Measurements from ENCODE around the gene PTPRZ1.

The PTPRZ1 gene

DNA sequence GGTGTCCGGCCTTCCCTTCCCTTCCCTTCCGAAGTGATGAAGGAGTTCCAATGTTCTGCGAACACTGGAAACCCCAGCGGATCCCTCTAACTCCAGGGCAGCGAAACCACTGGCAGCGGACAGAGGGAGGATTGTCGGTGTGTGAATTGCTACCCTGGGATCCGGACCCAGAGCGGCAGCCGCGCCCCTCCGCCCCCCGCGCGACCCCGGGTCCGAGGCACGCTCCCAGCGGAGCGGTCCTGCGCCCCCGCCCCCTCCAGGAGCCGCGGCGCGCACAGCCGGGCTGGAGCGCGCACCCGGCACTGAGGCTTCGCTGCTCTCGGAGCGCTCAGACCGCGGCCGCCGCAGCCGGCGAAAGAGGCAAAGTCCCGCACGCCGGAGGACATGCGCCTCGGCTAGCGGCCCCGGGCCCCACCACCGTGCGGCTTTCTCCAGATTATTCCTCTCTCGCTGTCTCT, at the start of gene PTPRZ1:
Gene PTPRZ1 (plus strand): TSS at position 331 of the 458 bp plus-strand sequence. CDS start 339 bp downstream, outside the sequence.
- FAIRE-seq = no peak

DNA sequence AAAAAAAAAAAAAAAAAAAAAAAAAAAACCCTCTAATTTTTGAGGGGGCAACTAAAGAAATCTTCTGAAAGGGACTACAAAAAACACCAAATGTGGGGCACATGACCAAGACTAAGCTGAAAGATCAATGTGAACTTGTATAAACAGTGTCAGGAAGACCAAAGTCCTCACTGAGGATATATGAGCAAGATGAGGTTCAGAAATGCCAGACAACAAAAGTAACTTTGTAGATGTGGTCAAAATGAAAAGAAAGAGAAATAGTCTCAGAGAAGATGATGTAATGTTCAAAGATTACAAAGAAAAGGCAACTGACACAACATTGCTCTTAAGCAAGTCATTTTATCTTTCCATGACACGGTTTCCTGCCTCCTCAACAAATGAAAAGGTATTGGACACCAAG, 48.7 kb upstream of the PTPRZ1 start:
- FAIRE-seq = no peak

DNA sequence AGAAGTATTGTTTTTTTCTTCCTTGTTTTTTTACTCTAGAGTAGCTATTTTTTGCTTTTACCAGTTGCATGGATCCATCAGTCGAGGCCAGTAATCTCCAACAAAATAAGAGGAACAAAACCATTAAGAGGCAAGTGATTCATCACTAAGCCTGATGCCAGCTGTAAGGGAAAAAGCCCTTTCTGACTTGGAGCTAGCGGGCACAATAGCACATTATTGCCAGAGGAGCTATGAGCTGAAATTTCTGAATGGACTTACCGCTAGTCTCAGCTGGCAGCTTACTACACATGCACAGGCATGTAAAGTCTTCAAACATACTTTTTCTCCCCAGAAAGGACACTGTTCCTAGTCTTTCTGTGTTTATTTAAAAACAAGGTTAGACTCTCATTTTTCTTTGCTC, 41.6 kb upstream of the PTPRZ1 start:
- FAIRE-seq = no peak

DNA sequence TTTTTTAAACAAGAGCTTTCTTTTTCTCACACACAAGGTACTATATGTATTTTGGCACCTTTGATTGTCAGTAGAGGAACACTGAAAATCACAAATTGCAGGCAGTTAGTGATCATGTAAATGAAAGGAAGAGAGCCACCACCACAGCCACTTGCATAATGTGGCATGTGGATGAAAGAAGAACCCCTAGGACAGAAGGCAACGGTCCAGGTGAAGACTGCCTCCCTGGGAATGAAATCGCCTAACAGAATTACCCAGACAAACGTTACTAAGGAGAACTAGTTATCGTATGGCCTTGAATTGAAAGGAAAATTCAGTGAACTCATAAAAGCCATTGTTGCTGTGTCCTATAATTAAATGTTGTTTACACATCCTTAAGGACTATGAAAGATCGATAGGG, 41.2 kb upstream of the PTPRZ1 start:
- FAIRE-seq = no peak

DNA sequence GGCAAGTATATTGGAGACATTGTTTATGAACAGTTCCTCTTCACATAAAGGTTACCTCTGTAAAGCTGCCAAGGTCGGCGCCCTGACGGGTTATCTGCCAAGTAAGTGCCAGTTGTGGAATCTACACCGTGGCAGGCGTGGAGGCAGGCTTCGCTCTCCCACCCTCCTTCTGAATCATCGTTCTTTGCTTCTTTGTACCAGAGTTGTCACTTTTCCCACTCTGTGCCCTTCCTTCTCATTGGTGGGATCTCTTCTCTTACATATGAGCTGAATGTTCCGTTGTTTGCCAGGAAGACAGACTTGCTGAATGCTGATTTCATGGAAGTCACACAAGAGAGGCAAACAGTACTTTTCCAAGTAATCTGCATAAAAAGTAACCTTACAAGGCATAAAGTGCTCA, 40.6 kb upstream of the PTPRZ1 start:
- FAIRE-seq = no peak

DNA sequence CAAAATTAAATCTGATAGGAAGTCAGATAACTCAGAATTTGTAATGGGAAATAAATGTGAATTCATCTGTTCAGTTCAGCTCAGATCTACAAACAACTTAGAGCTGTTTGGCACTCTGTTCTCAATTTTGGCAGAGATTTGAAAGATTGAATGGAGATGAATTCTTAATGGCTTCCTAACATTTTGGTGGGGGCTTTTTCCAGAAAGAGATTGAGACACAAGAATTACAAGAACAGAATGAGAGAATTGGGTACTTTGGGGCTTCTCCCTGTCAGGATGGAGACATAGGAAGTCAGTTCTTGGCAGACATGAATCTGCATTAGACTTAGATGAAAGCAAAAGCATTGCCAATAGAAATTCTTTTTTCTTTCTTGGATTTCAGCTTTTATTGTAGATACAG, 39.0 kb upstream of the PTPRZ1 start:
- no peak for FAIRE-seq

DNA sequence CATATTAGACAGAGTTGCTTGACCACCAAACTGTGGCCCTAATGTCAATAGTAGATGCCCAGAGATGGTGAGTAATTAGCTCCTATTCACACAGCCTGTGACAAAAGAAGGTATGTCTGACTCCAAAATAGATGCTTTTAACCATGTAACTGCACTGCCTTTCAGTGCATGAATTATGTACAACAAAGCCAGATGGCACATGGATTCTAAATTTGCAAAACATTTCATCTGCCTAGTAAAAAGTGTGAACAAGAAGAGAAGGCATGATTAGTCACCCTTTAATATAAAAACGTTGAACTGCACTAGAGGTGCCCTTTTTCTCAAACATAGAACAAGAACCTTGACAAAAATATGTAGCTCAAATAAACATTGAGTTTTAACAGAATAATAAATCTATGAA, 35.5 kb upstream of the PTPRZ1 start:
- no peak for FAIRE-seq

DNA sequence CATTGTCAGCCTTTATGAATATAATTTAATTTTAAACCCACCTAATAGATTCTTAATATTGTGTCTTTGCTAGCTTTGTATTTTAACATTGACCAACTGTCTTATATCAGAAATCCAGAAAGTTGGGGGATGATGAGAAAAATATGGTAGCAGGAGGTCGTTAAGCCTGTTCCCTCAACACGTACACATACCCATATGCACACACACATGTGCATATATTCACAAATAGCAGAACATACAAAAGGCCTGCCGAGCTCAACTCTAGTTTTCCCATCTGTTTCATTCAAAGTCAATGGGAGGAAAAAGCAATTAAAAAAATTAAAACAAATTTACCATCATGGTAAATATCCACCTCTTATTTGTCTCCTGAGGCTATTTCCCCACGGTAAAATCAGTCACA, 25.9 kb upstream of the PTPRZ1 start:
- FAIRE-seq = no peak

DNA sequence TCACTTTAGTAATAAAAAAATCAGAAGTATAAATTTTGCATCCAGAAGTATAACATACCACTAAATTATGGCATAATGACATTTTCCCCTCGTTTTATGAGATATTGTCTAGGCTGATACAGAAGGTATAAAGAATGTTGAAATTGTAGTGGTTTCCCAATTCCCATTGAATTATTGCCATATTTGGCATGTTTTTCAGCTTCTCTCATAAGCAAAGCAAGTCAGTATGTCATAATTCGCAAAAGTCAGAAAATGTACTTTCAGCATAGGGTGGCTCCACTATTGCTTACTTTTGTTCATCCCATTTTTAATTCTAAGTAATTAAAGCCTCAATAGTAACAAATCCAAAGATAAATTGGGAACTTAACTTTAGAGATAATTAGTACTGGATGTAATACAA, 19.7 kb upstream of the PTPRZ1 start:
- FAIRE-seq = no peak

DNA sequence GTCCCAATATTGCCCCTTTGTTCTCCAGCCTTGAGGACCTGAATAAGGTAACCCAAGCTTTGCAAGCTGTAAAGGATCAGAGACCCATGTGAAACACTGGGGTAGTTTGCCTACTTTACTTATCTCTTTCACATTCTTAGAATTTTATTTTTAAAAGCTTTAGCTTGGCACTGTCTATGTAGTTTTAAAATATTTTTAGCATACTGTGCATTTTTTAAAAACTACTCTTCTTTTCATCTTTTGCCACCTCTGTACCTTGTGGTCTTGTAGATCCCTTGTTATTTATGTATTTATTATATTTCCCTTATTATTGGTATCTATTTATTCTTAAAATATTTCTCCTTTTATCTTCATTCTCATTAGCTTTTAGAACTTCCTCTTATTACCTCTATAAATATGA, 12.0 kb upstream of the PTPRZ1 start:
- FAIRE-seq = no peak

DNA sequence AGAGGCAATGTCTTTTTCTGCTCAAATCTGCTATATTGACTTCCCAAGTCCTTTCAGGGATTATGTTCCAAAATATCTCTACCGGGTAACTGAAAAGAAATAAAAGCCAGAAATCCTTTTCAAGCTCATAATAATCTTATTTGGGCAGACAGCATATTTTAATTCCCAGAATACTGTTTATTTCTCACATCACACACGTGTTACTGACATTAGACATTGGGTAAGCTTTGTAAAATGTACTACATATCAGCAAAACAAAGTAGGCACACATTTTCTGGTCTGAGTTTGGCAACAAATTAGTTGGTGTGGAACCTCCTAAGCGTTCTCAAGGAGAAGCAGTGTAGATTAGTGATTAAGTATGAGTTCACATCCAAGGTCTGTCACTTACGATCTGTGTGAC, 10.4 kb upstream of the PTPRZ1 start:
- no peak for FAIRE-seq

DNA sequence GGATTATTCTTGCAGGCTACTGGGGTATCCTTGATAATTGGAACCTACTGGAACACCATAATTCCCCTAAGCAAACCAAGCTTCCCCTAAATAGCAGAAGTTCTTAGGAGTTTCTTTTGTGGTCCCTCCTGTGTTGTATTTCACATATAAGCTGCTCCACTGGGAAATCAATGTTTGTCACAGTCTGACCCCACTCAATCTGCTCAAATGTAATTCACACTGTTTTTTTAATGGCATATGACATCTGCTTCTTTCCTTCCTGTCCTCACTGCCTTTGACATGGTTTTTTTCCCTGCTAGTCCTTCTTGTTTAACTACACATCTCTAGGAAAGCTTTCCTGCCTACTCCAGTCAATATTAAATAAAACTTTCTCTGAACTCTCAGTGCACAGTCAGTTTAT, 1.8 kb upstream of the PTPRZ1 start:
- FAIRE-seq = no peak

DNA sequence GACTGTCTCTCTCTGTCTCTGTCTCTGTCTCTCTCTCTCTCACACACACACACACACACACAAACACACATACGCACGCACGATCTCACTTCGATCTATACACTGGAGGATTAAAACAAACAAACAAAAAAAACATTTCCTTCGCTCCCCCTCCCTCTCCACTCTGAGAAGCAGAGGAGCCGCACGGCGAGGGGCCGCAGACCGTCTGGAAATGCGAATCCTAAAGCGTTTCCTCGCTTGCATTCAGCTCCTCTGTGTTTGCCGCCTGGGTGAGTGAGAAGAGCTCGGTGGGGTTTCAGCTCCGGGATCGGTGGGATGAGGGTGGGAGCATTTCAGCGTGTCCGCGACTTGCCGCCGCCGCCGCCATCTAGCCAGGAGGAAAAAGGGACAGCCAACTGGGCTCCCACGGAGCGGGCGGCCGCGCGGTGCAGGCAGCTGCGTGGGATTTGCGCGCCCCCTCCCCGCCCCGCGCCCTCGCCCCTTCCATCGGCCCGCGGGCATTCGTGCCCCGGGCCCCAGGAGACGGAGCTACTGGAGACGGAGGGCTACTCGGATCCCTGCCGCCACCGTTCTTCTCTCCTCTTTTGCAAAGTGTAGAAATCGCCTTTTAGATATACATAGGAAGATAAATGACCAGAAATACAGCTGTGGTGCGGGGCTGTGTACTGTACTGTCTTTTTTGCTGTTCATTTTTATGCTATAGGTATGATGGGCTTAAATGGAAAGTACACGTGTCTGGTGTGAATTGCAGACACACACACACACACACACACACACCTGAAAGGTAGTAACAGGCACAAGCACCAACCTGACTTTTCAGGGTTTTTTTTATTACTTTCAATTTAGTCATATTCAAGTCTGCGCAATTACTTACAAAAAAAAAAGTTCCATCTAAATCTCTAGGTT, 581 bp downstream of the PTPRZ1 start:
- no peak for FAIRE-seq

DNA sequence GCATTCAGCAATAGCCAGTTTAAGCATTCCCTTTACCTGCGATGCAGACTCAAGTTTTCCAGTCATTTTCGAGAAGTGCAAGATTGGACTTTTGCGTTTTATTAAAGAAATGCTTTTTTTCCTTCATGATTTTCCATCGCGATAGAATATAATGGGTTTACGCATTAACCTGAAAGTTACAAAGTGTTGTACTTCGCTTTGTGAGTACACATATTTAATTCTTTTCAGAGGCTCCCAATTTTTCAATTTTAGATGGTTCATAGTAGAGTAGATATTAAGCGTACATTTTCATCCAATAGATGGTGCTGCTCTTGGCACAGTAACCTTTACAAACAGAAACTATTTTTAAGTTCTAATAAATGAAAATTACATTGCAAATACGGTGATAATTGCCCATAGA, 1.3 kb downstream of the PTPRZ1 start:
- no peak for FAIRE-seq

DNA sequence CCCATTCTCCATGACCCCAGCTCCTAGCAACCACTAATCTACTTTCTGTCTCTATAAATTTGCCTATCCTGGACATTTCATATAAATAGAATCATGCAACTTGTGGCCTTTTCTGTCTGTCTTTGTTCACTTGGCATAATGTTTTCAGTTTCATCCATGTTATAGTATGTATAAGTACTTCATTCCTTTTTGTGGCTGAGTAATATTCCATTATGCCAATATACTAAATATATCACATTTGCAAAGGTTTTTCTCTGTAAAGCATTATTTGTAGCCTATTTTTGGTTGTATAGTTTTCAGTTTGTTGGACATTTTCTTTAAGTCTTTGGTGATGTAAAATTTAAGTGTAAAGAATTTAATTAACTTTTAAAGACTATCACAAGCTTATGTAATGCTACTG, 2.2 kb downstream of the PTPRZ1 start:
- FAIRE-seq = no peak

DNA sequence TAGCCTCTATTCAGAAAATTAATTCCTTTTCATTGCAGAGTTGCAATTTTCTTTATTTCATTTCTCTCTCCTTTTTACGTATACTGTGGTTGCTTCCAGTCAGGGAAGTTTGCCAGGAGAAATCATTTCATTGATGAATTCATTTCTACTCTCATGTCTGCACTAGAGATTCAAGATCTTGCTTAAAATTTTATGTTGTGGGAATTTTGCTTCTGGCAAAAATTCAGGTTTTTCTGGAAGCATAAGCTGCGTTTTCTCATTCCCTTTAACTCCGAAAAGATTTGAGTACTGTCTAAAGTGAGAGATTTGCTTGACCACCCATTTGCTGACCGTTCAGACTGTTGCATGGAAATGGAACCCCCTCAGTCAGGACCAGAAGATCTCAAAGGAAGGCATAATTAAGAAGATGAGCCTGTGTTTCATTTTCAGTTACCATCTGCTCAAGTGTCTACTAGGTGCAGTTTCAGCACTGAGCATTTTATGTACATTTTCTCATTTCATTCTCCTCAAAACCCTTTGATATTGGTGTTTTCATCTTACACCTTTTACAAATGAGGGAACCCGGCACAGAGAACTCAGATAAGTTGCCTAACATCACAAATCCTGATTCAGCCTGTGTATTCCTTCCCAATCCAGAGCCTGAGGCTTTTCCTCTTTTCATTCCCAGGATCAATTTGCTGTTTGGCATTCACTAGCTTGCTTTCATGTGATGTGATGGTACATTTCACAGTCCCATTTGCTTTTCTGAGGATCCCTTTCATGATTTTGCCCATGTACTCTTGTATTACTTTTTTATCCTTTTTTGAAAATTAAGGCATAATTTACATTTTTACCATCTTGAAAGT, 3.9 kb downstream of the PTPRZ1 start:
- FAIRE-seq = no peak

DNA sequence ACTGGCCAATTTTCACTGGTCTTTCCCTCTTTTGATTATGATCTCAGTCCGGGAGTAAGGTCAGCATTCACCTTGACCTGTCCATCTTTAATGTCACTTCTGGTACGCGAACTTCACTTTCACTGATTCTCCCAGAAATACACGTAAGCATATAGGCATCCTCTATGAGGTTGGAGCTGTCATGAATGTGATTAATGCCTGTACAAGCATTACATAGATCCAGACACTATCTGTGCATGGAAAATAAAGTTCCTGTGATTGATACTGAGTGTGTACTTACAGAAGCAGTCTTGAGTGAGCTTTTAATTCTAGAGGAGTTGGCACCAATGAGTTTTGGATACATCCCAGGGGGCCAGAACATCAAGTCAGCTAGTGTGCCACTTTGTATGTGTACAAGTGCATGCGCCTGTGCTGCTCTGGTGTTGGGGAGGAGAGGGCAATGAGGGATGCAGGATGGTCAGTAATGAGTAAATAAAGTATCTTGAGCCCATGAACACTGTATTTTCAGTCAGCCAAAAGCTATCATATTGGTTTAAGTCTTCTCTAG, 6.0 kb downstream of the PTPRZ1 start:
- FAIRE-seq = no peak

DNA sequence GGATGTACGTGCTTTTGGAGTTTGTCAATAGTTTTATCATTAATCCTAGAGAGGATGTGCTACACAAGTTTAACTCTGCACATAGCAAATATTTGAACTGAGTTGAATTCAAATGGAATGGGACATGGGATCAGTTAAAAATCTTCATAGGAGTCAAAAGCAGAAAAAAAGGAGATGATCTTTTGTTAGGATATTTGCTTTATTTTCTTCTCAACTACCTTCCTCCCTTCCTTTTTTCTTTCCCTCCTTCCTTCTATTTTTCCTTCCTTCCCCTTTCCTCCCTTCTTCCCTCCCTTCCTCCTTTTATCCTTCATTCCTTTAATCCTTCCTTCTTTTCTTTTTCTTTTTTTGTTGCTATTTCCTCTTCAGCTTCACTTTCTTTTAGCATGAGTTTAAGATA, 6.6 kb downstream of the PTPRZ1 start:
- no peak for FAIRE-seq

DNA sequence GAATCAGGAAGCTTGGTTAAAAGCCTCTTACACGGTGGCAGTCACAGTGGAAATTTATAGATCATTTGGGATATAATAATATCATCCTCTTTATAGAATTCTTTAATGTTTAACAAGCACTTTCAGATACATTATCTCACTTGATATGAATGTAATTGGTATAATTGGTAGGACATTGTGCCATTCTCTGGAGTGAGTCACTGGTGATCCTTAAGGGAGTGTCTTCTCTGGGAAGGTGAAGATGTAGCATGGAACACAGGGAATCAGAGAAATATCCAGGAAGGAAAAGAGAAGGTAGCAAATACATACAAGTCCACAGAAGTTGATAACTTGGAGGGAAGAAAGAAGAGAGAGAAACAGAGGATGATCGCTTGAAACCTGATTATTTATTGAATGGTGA, 9.8 kb downstream of the PTPRZ1 start:
- FAIRE-seq = no peak

DNA sequence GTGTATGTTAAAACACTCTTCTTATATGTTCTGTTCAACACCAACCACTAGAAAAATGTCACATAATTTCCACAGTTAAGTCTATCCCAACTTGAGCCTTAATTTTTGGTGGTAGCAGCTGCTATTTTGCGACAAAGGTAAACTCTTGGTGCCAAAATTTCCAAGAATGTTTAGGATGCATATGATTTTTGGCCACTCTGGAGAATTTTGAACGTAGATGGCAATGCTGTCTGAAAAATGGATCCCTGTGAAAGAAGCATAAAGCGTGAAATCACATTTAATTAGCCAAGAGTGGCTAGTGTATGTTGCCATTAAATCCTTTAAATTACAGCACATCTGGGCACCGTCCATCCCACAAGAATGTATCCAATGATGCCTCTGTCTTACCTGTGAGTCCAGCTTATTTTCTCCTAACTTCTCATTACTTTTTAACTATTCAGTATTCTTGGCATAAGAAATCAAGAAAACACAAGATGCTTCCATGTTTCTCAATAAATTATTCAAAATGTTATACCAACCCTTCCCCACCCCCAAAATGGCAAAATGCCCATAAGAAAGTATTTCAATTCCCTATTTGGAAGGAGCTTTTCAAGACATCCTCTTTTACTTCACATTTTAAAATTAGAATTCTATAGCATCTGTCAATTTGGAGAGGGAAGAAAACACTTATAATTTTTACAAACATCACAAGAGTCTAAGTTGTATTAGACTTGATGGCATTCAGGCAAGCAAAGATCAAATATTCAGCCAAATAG, 12.4 kb downstream of the PTPRZ1 start:
- FAIRE-seq = no peak

DNA sequence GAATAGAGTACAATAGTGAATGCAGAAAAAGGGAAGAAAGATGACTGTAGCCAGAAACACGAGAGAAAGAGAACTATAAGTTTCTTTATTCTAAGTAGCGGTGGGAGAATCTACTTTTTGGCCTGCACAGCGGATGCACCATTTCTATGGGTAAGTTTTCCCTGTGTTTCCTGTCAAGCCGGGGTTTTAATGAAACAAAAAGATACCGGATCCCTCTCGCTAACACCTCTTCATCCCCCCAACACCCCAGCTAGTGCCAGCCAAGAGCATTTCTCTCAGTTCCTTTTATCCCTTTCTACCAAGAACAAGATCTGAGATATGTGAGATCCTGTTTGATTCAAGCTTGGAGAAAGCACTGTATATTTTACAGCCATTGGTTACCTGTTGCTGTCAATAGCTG, 14.7 kb downstream of the PTPRZ1 start:
- no peak for FAIRE-seq

DNA sequence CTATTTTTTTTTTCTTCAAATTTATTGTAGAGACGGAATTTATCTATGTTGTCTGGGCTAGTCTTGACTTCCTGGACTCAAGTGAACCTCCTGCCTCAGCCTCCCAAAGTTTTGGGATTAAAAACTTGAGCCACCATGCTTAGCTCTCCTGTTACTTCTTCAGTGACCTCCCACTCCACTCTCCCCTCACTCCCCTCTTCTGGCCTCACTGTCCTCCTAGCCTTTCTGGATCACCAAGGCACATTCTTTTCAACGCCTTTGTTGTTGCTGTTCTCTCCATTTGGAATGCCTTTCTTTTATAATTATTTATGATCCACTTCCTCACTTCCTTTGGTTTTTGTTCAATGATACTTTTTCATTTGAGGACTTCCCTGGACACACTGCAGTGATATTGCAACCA, 17.9 kb downstream of the PTPRZ1 start:
- FAIRE-seq = no peak

DNA sequence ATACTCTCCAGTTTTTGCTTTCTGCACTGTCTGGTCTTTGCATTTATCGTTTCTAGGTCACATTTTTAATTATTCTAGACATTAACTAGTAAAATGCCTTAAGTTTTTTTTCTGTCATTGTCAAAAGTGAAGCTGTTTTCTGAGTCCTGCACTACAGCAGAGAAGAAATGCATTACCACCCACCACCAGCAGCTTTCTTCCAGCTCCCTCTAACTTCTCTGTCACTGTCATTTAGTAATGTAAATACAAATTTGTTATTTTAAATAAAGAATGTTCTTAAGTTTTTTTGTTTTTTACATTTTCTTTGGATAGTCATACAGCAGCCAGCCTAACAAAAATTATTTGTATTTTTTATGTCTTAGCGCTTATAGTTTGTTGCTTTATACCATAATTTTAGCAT, 18.8 kb downstream of the PTPRZ1 start:
- no peak for FAIRE-seq

Measured in A204.1 (cell line).